Keratinocyte (primary cell): ENCODE measurements around the gene MED12L. TPM values are rescaled to one million over a fixed set of nuclear protein-coding genes. Genes with fewer than 3 reads are reported as not detected.

Experiments
- DNase-seq: peaks from one replicate; pipeline ENCODE4 v3.0.0-alpha.2; 2011; ENCODE audit warnings: low read depth, missing footprints, low spot score
- FAIRE-seq: peaks from 2 replicates; lab custom pipeline; 2011; peaks lifted over from hg19 to GRCh38; lab: Jason Lieb, UNC
- H2AFZ ChIP-seq: 2 replicates; pipeline ENCODE4 v1.6.0; 2012; ENCODE audit warnings: low read length, control low read depth, inconsistent platforms; ENCODE audit not compliant: control insufficient read depth
- H3K27ac ChIP-seq: 2 replicates; pipeline ENCODE4 v1.5.1; 2011; ENCODE audit warnings: low read length; ENCODE audit not compliant: control insufficient read depth, insufficient read depth
- H3K27me3 ChIP-seq: 3 replicates; pipeline ENCODE4 v1.6.0; 2011; ENCODE audit warnings: low read length; ENCODE audit not compliant: control insufficient read depth, insufficient read depth; ENCODE audit errors: extremely low read depth
- H3K36me3 ChIP-seq, 2 experiments: 2 replicates in 1 of 2; 3 replicates in 1 of 2; pipeline ENCODE4 v1.5.1; 2011; ENCODE audit warnings: low read length in 2 of 2, mild to moderate bottlenecking in 1 of 2; ENCODE audit not compliant: control insufficient read depth in 2 of 2, insufficient read depth in 2 of 2; ENCODE audit errors: extremely low read depth in 1 of 2
- H3K4me1 ChIP-seq: 3 replicates; pipeline ENCODE4 v1.5.1; 2011; ENCODE audit warnings: low read length; ENCODE audit not compliant: control insufficient read depth, insufficient read depth; ENCODE audit errors: extremely low read depth
- H3K4me2 ChIP-seq: 3 replicates; pipeline ENCODE4 v1.6.0; 2011; ENCODE audit warnings: low read depth, low read length; ENCODE audit not compliant: control insufficient read depth, insufficient read depth; ENCODE audit errors: extremely low read depth
- H3K4me3 ChIP-seq, 3 experiments: fragments of 200-600 bp in 1 of 3; sonication (generic) in 1 of 3; 2 replicates in 2 of 3; 3 replicates in 1 of 3; pipeline ENCODE4 v1.5.1; 2011 to 2016; ENCODE audit warnings: low read length in 3 of 3, mild to moderate bottlenecking in 3 of 3, control low read depth in 2 of 3, inconsistent platforms in 1 of 3, low read depth in 1 of 3, mixed read lengths in 1 of 3, mixed run types in 1 of 3, moderate library complexity in 1 of 3; ENCODE audit not compliant: control insufficient read depth in 2 of 3, insufficient read depth in 2 of 3; ENCODE audit errors: extremely low read depth in 1 of 3
- H3K79me2 ChIP-seq: 2 replicates; pipeline ENCODE4 v1.6.0; 2012; ENCODE audit warnings: low read length; ENCODE audit not compliant: control insufficient read depth, insufficient read depth
- H3K9ac ChIP-seq: 3 replicates; pipeline ENCODE4 v1.6.0; 2011; ENCODE audit warnings: low read length; ENCODE audit not compliant: control insufficient read depth, insufficient read depth; ENCODE audit errors: extremely low read depth
- H3K9me1 ChIP-seq: 3 replicates; pipeline ENCODE4 v1.6.0; 2011; ENCODE audit warnings: low read length; ENCODE audit not compliant: control insufficient read depth, insufficient read depth; ENCODE audit errors: extremely low read depth
- H3K9me3 ChIP-seq: 2 replicates; pipeline ENCODE4 v1.5.1; 2012; ENCODE audit warnings: low read depth, low read length; ENCODE audit not compliant: control insufficient read depth
- H4K20me1 ChIP-seq: 3 replicates; pipeline ENCODE4 v1.6.0; 2011; ENCODE audit warnings: low read length; ENCODE audit not compliant: control insufficient read depth, insufficient read depth; ENCODE audit errors: extremely low read depth
- EZH2 ChIP-seq: IDR thresholded peaks from one replicate; pipeline ENCODE4 v1.6.1; 2012; ENCODE audit warnings: inconsistent platforms, mild to moderate bottlenecking, low read length, moderate library complexity
- dilution Hi-C: fragments of 300-500 bp; cut with MboI; formaldehyde crosslinking; loops from one replicate; pipeline ENCODE4 v1.7.0; 2020; ENCODE audit warnings: low sequenced_read_pairs; ENCODE audit not compliant: extremely low pct_ligation_motif_present
- polyA plus RNA-seq, 5 experiments: library from polyadenylated mRNA; depleted of rRNA in 3 of 5; stranded (reverse) in 3 of 5; stranded (forward) in 1 of 5; unstranded in 1 of 5; fragments of >200 nt; gene quantifications; 1 replicate in 1 of 5; 2 replicates in 3 of 5; 3 replicates in 1 of 5; pipeline versions ENCODE4 v1.2.1 to v1.2.3, GENCODE V29; 2011 to 2012; ENCODE audit warnings: missing spikeins in 2 of 5, low read depth in 1 of 5, low replicate concordance in 1 of 5
- TF ChIP-seq, protein P1 (sequence below), 3 experiments: IDR thresholded peaks in 1 of 3; conservative IDR thresholded peaks in 1 of 3; optimal IDR thresholded peaks in 1 of 3; 2 replicates in 2 of 3; 3 replicates in 1 of 3; pipeline versions ENCODE3 to v1.5.1; 2011; ENCODE audit warnings: low read length in 3 of 3, mild to moderate bottlenecking in 3 of 3, moderate library complexity in 2 of 3, control low read depth in 1 of 3, inconsistent platforms in 1 of 3; ENCODE audit not compliant: insufficient read depth in 2 of 3; ENCODE audit errors: extremely low read depth in 1 of 3

Gene MED12L
- polyA plus RNA-seq, 1 donor (not counting 4 experiments of a cell fraction or from before 2014, with no cell fraction given), result 0.04 TPM

DNA sequence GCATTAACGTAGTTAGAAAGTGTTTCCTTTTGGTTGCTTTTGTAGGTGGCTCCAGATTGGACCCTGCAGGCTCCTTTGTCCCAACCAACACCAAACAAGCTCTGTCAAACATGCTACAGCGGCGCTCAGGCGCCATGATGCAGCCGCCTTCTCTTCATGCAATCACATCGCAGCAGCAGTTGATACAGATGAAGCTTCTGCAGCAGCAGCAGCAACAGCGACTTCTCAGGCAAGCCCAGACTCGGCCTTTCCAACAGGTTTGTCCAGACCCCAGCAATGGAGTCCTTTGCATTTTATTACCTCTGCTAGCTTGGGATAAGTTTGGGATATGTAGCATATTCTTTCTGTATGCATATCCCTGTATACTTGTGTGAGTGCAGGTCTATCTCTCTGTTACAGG lies 309.1 kb downstream of the MED12L start:
- no peak overlapping the region for H3K9ac ChIP-seq
- FAIRE-seq, result peak; percentile 60
- TF ChIP-seq EZH2, result no peak
- TF ChIP-seq, protein P1, sequence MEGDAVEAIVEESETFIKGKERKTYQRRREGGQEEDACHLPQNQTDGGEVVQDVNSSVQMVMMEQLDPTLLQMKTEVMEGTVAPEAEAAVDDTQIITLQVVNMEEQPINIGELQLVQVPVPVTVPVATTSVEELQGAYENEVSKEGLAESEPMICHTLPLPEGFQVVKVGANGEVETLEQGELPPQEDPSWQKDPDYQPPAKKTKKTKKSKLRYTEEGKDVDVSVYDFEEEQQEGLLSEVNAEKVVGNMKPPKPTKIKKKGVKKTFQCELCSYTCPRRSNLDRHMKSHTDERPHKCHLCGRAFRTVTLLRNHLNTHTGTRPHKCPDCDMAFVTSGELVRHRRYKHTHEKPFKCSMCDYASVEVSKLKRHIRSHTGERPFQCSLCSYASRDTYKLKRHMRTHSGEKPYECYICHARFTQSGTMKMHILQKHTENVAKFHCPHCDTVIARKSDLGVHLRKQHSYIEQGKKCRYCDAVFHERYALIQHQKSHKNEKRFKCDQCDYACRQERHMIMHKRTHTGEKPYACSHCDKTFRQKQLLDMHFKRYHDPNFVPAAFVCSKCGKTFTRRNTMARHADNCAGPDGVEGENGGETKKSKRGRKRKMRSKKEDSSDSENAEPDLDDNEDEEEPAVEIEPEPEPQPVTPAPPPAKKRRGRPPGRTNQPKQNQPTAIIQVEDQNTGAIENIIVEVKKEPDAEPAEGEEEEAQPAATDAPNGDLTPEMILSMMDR (optimal IDR thresholded peaks at IDR 0.05 in 1 of 3, IDR thresholded peaks at IDR 0.05 in 1 of 3, conservative IDR thresholded peaks at IDR 0.05 in 1 of 3; ENCODE audit: extremely low read depth in 1 of 3, insufficient read depth in 2 of 3, low read length in 3 of 3), result peak in 1 of 3 experiments; percentile 9
- no peaks in the 10 kb centered on the region for H3K27me3 ChIP-seq
- no peaks in the 10 kb centered on the region for H3K36me3 ChIP-seq
- H4K20me1 ChIP-seq, result no peaks in the 10 kb centered on the region
- H3K9me3 ChIP-seq, result no peaks in the 10 kb centered on the region
- dilution Hi-C loops, result no loop called here
- H2AFZ ChIP-seq, result peak overlapping the region; percentile 83
- DNase-seq, result no peak
- no peak overlapping the region for H3K27ac ChIP-seq
- peak overlapping the region; percentile 65 for H3K4me2 ChIP-seq
- no peaks in the 10 kb centered on the region for H3K9me1 ChIP-seq
- H3K79me2 ChIP-seq, result no peaks in the 10 kb centered on the region
- no peak overlapping the region for H3K4me3 ChIP-seq
- peaks cover 21% of the 10 kb centered on the region for H3K4me1 ChIP-seq

DNA sequence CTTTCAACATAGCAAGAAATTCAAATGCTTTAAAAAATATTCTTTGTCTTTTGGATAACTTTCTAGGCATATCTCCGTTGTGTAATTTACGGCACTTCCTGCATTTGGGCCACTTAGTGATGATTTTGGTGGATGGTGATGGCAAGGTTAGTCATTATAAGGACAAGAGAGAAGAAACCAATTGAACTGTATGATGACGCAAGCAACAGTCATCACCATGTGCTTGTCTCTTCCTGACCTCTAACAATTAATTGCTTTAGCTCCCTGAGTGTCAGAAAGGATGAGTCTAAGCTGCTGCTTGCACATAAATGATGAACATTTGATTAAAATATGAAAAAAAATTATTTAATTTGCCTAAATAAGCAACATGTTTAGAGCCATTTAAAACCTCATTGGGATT lies 310.3 kb downstream of the MED12L start:
- no peak overlapping the region for H3K9ac ChIP-seq
- H3K79me2 ChIP-seq, result no peaks in the 10 kb centered on the region
- peak; percentile 64 for FAIRE-seq
- H3K9me3 ChIP-seq, result no peaks in the 10 kb centered on the region
- dilution Hi-C loops, result no loop called here
- no peaks in the 10 kb centered on the region for H4K20me1 ChIP-seq
- H3K36me3 ChIP-seq, result no peaks in the 10 kb centered on the region
- DNase-seq, result peak; percentile 67
- no peaks in the 10 kb centered on the region for H3K9me1 ChIP-seq
- H3K4me3 ChIP-seq, result no peak overlapping the region
- H3K27ac ChIP-seq, result peak overlapping the region; percentile 36
- H3K4me2 ChIP-seq, result no peak overlapping the region
- H2AFZ ChIP-seq, result no peak overlapping the region
- H3K27me3 ChIP-seq, result no peaks in the 10 kb centered on the region
- H3K4me1 ChIP-seq, result peaks cover 26% of the 10 kb centered on the region
- no peak for TF ChIP-seq EZH2
- TF ChIP-seq, protein P1 (optimal IDR thresholded peaks at IDR 0.05 in 1 of 3, IDR thresholded peaks at IDR 0.05 in 1 of 3, conservative IDR thresholded peaks at IDR 0.05 in 1 of 3; ENCODE audit: extremely low read depth in 1 of 3, insufficient read depth in 2 of 3, low read length in 3 of 3), result no peak
